Pancreas (tissue), 10 donors: ENCODE results near the gene POU3F2. TPM values are rescaled to one million over a fixed set of nuclear protein-coding genes. Genes with fewer than 3 reads are reported as not detected.
A peak's percentile ranks its signal among the peaks of the same experiment; 100 is the strongest.

ENCODE experiments used
- ATAC-seq, 4 donors: fragments of 200-7000 bp; cut with Tn5 transposase; one replicate each; pipeline versions ENCODE4 v1.8.0 to v1.9.1; 2020; ENCODE audit warnings: mild to moderate bottlenecking in 4 of 4, moderate library complexity in 4 of 4
- DNase-seq, 6 donors: peaks; one replicate each; pipeline ENCODE4 v3.0.0-alpha.2; 2020
- FAIRE-seq: peaks from 2 replicates; lab custom pipeline; 2012; peaks lifted over from hg19 to GRCh38; lab: Jason Lieb, UNC
- H3K27ac ChIP-seq, 4 donors: fragments of 200-600 bp; sonication (generic); 1 replicate in 3 of 4; 2 replicates in 1 of 4; pipeline versions ENCODE4 v1.5.0 to v1.8.0; 2020
- H3K27me3 ChIP-seq, 4 donors: fragments of 200-600 bp; one replicate each; pipeline ENCODE4 v1.8.0; 2021
- H3K36me3 ChIP-seq, 3 donors: fragments of 200-600 bp; sonication (generic) in 1 of 3; one replicate each; pipeline versions ENCODE4 v1.5.0 to v1.8.0; 2020 to 2021
- H3K4me1 ChIP-seq, 3 donors: fragments of 200-600 bp; one replicate each; pipeline ENCODE4 v1.8.0; 2021
- H3K4me3 ChIP-seq, 4 donors: fragments of 200-600 bp; sonication (generic) in 2 of 4; one replicate each; pipeline versions ENCODE4 v1.5.0 to v1.8.0; 2020 to 2021
- H3K9me3 ChIP-seq, 4 donors: fragments of 200-600 bp; one replicate each; pipeline ENCODE4 v1.8.0; 2021
- CTCF ChIP-seq, 4 donors: fragments of 200-600 bp; sonication (generic) in 3 of 4; IDR thresholded peaks; one replicate each; pipeline versions ENCODE4 v1.5.0 to v1.8.0; 2021; ENCODE audit warnings: antibody characterized with exemption in 4 of 4
- WGBS, 2 donors: extraction: QIAGEN DNeasy Blood & Tissue Kit; methylation state at CpG; one replicate each; pipeline ENCODE4 v1.1.7; 2013; 5-methylcytosine and 5-hydroxymethylcytosine counted together
- intact Hi-C, 3 donors: fragments of 100-400 bp; cut with DNase I; formaldehyde crosslinking; loops; one replicate each; pipeline versions ENCODE4 v1.11.1 to v1.14.2; 2022
- polyA plus RNA-seq, 2 donors: library from polyadenylated mRNA; stranded (reverse); fragments of 200-250 nt; gene quantifications; one replicate each; pipeline ENCODE4 v1.2.3, GENCODE V29; 2013
- total RNA-seq, 6 donors: library from RNA; stranded (reverse); fragmentation: NEBNext Ultra II Directional in 4 of 6; extraction: Animal tissue kit (Norgen Biotek cat#: 25700) in 4 of 6; gene quantifications; one replicate each; pipeline versions ENCODE4 v1.2.1 to v1.2.4, GENCODE V29; 2021 to 2023
- donor health status: healthy with polysubstance abuse.
- donor health status: DM: no; HTN: no; CAD: no; lungs with moderate emphysema.
- donor health status: DM: no; HTN: no; CAD: no.
- donor health status: control.
- donor health status: control.
- donor health status: Bipolar disorder and iron deficiency.
- donor health status: DM: yes; HTN: yes; CAD: no.
- donor health status: DM: no; HTN: no; CAD: no.
- donor health status: DM: no; HTN: no; CAD: no.
- donor health status: DM: yes; HTN: yes; CAD: no.

The POU3F2 gene
- total and polyA plus RNA-seq, 8 donors, result not detected

- H3K4me1 ChIP-seq, result peaks cover 12 to 27% (median 19%) of the 10 kb centered on the region in 3 donors
- H3K36me3 ChIP-seq, result no peaks in the 10 kb centered on the region
- FAIRE-seq (no peak), DNase-seq (peak in 4 of 6 donors; percentile 18 to 80 (median 54)), ATAC-seq (peak; percentile 60 to 73 (median 68))
- no peaks in the 10 kb centered on the region for H3K9me3 ChIP-seq
- peaks cover 6 to 75% (median 36%) of the 10 kb centered on the region in 4 donors for H3K27me3 ChIP-seq
- TF ChIP-seq CTCF (IDR thresholded peaks at IDR 0.05), result no peak
- peak overlapping the region in 3 of 4 donors; percentile 18 to 54 (median 47) for H3K4me3 ChIP-seq
- 0 to 1% methylated on average over 26 of the region's 26 CpGs for WGBS, 2 donors
- intact Hi-C loops, result no loop called here
- H3K27ac ChIP-seq, result no peak overlapping the region
These were observed 1.4 kb upstream of the POU3F2 start for GRCh38 chr6:98833057-98833306.

- FAIRE-seq (no peak), ATAC-seq (peak; percentile 29 to 52 (median 35)), DNase-seq (peak in 4 of 6 donors; percentile 13 to 64 (median 34))
- no peak for TF ChIP-seq CTCF (IDR thresholded peaks at IDR 0.05)
- intact Hi-C loops, result no loop called here
- Histone ChIP-seq H3K4me1 (peaks cover 12 to 27% (median 19%) of the 10 kb centered on the region in 3 donors), H3K4me3 (peak overlapping the region; percentile 16 to 54 (median 32)), H3K27ac (no peak overlapping the region), H3K9me3 (no peaks in the 10 kb centered on the region), H3K36me3 (no peaks in the 10 kb centered on the region), H3K27me3 (peaks cover 10 to 75% (median 39%) of the 10 kb centered on the region in 4 donors)
- 1% methylated on average over 41 to 42 of the region's 42 CpGs for WGBS, 2 donors
These were observed 891 bp upstream of the POU3F2 start for GRCh38 chr6:98833307-98834059.

- WGBS, 2 donors, result 2 to 3% methylated on average over 61 to 76 of the region's 76 CpGs
- Histone ChIP-seq H3K27me3 (peaks cover 9 to 76% (median 39%) of the 10 kb centered on the region in 4 donors), H3K4me1 (peaks cover 12 to 27% (median 19%) of the 10 kb centered on the region in 3 donors), H3K27ac (no peak overlapping the region), H3K9me3 (no peaks in the 10 kb centered on the region), H3K4me3 (peak overlapping the region in 2 of 4 donors; percentile 47 to 54), H3K36me3 (no peaks in the 10 kb centered on the region)
- ATAC-seq, result no peak
- no peak for FAIRE-seq
- intact Hi-C loops, result no loop called here
- peak in 3 of 6 donors; percentile 11 to 78 (median 66) for DNase-seq
- TF ChIP-seq CTCF (IDR thresholded peaks at IDR 0.05), result no peak
These were observed 1.0 kb downstream of the POU3F2 start for GRCh38 chr6:98835149-98836024.

GRCh38 chr6:98836025-98836961, 1.9 kb downstream of the POU3F2 start:
- DNase-seq (peak in 1 of 6 donors; percentile 13), ATAC-seq (no peak), FAIRE-seq (no peak)
- H3K27ac ChIP-seq, result no peak overlapping the region
- H3K4me1 ChIP-seq, result peaks cover 12 to 27% (median 19%) of the 10 kb centered on the region in 3 donors
- intact Hi-C loops, result no loop called here
- no peaks in the 10 kb centered on the region for H3K36me3 ChIP-seq
- H3K27me3 ChIP-seq, result peaks cover 9 to 76% (median 33%) of the 10 kb centered on the region in 4 donors
- no peaks in the 10 kb centered on the region for H3K9me3 ChIP-seq
- no peak for TF ChIP-seq CTCF (IDR thresholded peaks at IDR 0.05)
- H3K4me3 ChIP-seq, result peak overlapping the region in 1 of 4 donors; percentile 54
- WGBS, 2 donors, result 6 to 9% methylated on average over 23 of the region's 23 CpGs
